ENCODE data around the gene COPA. TPM values are rescaled to one million over a fixed set of nuclear protein-coding genes. Genes with fewer than 3 reads are reported as not detected.

Gene COPA
- total RNA-seq, 4 donors from 2014 or later = 59.0 to 103 (median 85.9) TPM

DNA sequence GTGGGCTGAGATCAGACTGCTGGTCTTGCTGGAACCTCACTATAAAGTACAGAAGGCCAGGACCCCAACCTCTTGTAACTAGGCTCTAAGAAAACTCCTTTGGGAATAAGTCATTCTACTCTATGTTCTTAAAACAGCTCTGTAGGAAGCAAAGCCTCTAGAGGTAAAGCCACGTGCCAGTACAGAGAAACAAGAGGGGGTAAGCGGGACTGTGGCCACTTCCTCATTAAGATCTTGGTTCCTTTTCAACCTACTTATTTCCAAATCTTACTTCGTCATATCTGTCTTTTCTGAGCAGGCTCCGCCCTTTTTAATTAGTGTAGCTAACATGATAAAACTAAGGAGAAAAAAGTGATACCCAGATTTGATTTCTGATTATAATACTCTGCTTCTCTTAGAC lies 3.9 kb upstream of the COPA start:
- Histone ChIP-seq H3K27ac (no peak overlapping the region), H3K4me3 (no peak overlapping the region), H3K9me3 (no peaks in the 10 kb centered on the region), H3K4me1 (peaks cover 29 to 37% of the 10 kb centered on the region in 2 donors), H3K36me3 (peaks cover 0 to 58% of the 10 kb centered on the region in 2 donors), H3K27me3 (no peaks in the 10 kb centered on the region)
- ATAC-seq = no peak
- intact Hi-C loops (cut with DNase I; ENCODE audit: low total_unique reads) = loop anchor here (10.0 kb wide), 1 partner anchor 808 kb away; the partner anchor contains the start of genes UFC1 and USP21
- in situ Hi-C loops (cut with MboI; ENCODE audit: low sequenced_read_pairs in 4 of 4) = loop anchor here in 1 of 4 donors (25.0 kb wide), 1 partner anchor 1415 kb away; the partner anchor contains the start of gene ATF6
- DNase-seq = no peak
- TF ChIP-seq, protein P1, sequence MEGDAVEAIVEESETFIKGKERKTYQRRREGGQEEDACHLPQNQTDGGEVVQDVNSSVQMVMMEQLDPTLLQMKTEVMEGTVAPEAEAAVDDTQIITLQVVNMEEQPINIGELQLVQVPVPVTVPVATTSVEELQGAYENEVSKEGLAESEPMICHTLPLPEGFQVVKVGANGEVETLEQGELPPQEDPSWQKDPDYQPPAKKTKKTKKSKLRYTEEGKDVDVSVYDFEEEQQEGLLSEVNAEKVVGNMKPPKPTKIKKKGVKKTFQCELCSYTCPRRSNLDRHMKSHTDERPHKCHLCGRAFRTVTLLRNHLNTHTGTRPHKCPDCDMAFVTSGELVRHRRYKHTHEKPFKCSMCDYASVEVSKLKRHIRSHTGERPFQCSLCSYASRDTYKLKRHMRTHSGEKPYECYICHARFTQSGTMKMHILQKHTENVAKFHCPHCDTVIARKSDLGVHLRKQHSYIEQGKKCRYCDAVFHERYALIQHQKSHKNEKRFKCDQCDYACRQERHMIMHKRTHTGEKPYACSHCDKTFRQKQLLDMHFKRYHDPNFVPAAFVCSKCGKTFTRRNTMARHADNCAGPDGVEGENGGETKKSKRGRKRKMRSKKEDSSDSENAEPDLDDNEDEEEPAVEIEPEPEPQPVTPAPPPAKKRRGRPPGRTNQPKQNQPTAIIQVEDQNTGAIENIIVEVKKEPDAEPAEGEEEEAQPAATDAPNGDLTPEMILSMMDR (IDR thresholded peaks at IDR 0.05 in 4 of 5, conservative IDR thresholded peaks at IDR 0.05 in 1 of 5) = no peak
- no peak for TF ChIP-seq POLR2A (IDR thresholded peaks at IDR 0.05)

DNA sequence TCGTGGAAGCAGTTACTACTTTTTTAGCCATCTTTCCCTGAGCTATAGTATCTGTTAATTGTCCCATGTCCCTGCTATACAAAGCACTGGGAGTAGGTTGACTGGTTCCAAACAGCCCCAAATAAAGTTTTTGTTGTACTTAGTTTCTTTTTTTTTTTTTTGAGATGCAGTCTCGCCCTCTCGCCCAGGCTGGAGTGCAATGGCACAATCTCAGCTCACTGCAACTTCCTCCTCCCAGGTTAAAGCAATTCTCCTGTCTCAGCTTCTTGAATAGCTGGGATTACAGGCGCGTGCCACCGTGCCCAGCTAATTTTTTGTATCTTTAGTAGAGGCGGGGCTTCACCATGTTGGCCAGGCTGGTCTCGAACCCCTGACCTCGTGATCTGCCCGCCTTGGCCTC lies 3.4 kb upstream of the COPA start:
- intact Hi-C loops (cut with DNase I; ENCODE audit: low total_unique reads) (loop anchor here (10.0 kb wide), 1 partner anchor 808 kb away; the partner anchor contains the start of genes UFC1 and USP21), in situ Hi-C loops (cut with MboI; ENCODE audit: low sequenced_read_pairs in 4 of 4) (loop anchor here in 1 of 4 donors (25.0 kb wide), 1 partner anchor 1416 kb away; the partner anchor contains the start of gene ATF6)
- Histone ChIP-seq H3K27me3 (no peaks in the 10 kb centered on the region), H3K4me1 (peaks cover 29 to 37% of the 10 kb centered on the region in 2 donors), H3K36me3 (peaks cover 0 to 55% of the 10 kb centered on the region in 2 donors), H3K9me3 (no peaks in the 10 kb centered on the region), H3K27ac (no peak overlapping the region), H3K4me3 (no peak overlapping the region)
- TF ChIP-seq, protein P1 (IDR thresholded peaks at IDR 0.05 in 4 of 5, conservative IDR thresholded peaks at IDR 0.05 in 1 of 5) = no peak
- TF ChIP-seq POLR2A (IDR thresholded peaks at IDR 0.05) = no peak
- ATAC-seq (no peak), DNase-seq (no peak)

DNA sequence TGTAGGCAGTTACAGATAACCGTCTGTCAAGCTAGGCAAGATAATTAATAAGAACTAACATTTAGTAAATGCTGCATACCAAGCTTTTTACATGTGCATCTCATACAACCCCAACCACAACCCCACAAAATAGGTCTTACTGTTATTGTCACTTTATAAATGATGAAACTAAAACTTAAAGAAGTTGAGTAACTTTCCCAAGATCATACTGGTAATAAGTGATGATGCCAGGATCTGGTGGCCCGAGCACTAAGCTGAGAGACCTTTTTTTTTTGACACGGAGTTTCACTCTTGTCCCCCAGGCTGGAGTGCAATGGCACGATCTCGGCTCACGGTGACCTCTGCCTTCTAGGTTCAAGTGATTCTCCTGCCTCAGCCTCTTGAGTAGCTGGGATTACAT lies 1.9 kb upstream of the COPA start:
- H3K4me1 ChIP-seq = peaks cover 37 to 39% of the 10 kb centered on the region in 2 donors
- no peaks in the 10 kb centered on the region for H3K27me3 ChIP-seq
- intact Hi-C loops (cut with DNase I; ENCODE audit: low total_unique reads) = loop anchor here (5.0 to 10.0 kb wide), 6 partner anchors 32 to 967 kb away; partner anchors contain the start of genes CASQ1, IGSF8, PIGM and SDHC
- H3K4me3 ChIP-seq = no peak overlapping the region
- peaks cover 0 to 42% of the 10 kb centered on the region in 2 donors for H3K36me3 ChIP-seq
- in situ Hi-C loops (cut with MboI; ENCODE audit: low sequenced_read_pairs in 4 of 4) = loop anchor here in 1 of 4 donors (25.0 kb wide), 1 partner anchor 1417 kb away; the partner anchor contains the start of gene ATF6
- no peak overlapping the region for H3K27ac ChIP-seq
- ATAC-seq (no peak), DNase-seq (no peak)
- TF ChIP-seq, protein P1 (IDR thresholded peaks at IDR 0.05 in 4 of 5, conservative IDR thresholded peaks at IDR 0.05 in 1 of 5) = no peak
- no peak for TF ChIP-seq POLR2A (IDR thresholded peaks at IDR 0.05)
- no peaks in the 10 kb centered on the region for H3K9me3 ChIP-seq

DNA sequence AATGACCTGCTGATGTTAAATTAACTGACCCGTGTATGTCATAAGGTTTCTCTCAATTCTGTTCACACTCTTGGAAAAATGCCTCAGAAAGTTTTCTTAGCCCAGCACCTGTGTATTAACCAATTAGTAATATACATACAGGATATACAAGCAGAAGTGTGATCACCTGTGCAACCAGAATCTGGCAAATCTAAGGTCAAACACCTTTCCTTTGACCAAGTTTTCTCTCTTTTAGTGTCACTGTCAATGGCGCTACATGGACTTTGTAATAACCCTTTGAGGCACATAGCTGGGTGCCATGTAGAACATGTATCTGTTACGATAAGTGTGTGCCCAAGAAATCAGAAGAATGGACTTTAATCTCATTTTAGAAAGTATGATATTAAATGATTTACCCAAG lies 1.2 kb upstream of the COPA start:
- Histone ChIP-seq H3K27ac (peak overlapping the region; percentile 89 to 96 (median 96)), H3K27me3 (no peaks in the 10 kb centered on the region), H3K4me3 (peak overlapping the region; percentile 77 to 96 (median 86)), H3K4me1 (peaks cover 30 to 39% of the 10 kb centered on the region in 2 donors), H3K36me3 (peaks cover 0 to 42% of the 10 kb centered on the region in 2 donors), H3K9me3 (no peaks in the 10 kb centered on the region)
- ATAC-seq = no peak
- intact Hi-C loops (cut with DNase I; ENCODE audit: low total_unique reads) = loop anchor here (5.0 to 10.0 kb wide), 6 partner anchors 33 to 968 kb away; partner anchors contain the start of genes CASQ1, IGSF8, PIGM and SDHC
- no peak for DNase-seq
- in situ Hi-C loops (cut with MboI; ENCODE audit: low sequenced_read_pairs in 4 of 4) = loop anchor here in 1 of 4 donors (25.0 kb wide), 1 partner anchor 1418 kb away; the partner anchor contains the start of gene ATF6
- no peak for TF ChIP-seq POLR2A (IDR thresholded peaks at IDR 0.05)
- TF ChIP-seq, protein P1 (IDR thresholded peaks at IDR 0.05 in 4 of 5, conservative IDR thresholded peaks at IDR 0.05 in 1 of 5) = no peak

Measured in gastrocnemius medialis (tissue), 4 donors.